K562 (cell line): ENCODE results near the gene RIN3. TPM values are rescaled to one million over a fixed set of nuclear protein-coding genes. Genes with fewer than 3 reads are reported as not detected.

ENCODE experiments used
- ATAC-seq: fragments of 200-7000 bp; cut with Tn5 transposase; 3 replicates; pipeline ENCODE4 v1.9.1; 2020; ENCODE audit warnings: moderate library complexity
- BruUV-seq: library from RNA; stranded (reverse); fragments of 400-500 nt; replicated peaks from 2 replicates; lab custom pipeline; 2021; lab: Mats Ljungman, UMichigan
- CTCF ChIA-PET: fragments of 300-600 bp; formaldehyde crosslinking; extraction: SDS; loops from one replicate; lab custom pipeline; 2021; ENCODE audit warnings: low intra/inter-chr PET ratio; lab: Yijun Ruan, JAX
- POLR2A ChIA-PET: fragments of 300-600, 350-650 bp; sonication (Branson Sonifier 250); formaldehyde crosslinking; extraction: SDS; loops from one replicate; lab custom pipeline; 2021; ENCODE audit warnings: antibody characterized with exemption, inconsistent platforms; lab: Yijun Ruan, JAX
- DNase-seq, 4 experiments: peaks; one replicate each; pipeline versions ENCODE4 v3.0.0 to v3.0.0-alpha.2; 2011 to 2018; ENCODE audit warnings: low spot score in 3 of 4, mixed read lengths in 3 of 4; ENCODE audit errors: extremely low read depth in 1 of 4
- FAIRE-seq: peaks from 2 replicates; lab custom pipeline; 2011; peaks lifted over from hg19 to GRCh38; lab: Jason Lieb, UNC
- H2AFZ ChIP-seq: 2 replicates; pipeline ENCODE4 v1.6.0; 2011; ENCODE audit warnings: low read depth, low read length, control low read depth, inconsistent platforms
- H3K27ac ChIP-seq: fragments of 200-600 bp; 3 replicates; pipeline ENCODE4 v1.8.0; 2011; ENCODE audit warnings: low read depth, mild to moderate bottlenecking, control low read depth, inconsistent platforms, low read length, moderate library complexity, mixed read lengths; ENCODE audit errors: extremely low read depth
- H3K27me3 ChIP-seq, 2 experiments: fragments of 300-600 bp in 1 of 2; 2 replicates in 1 of 2; 3 replicates in 1 of 2; pipeline versions ENCODE4 v1.6.0 to v1.8.0; 2011; ENCODE audit warnings: inconsistent platforms in 2 of 2, low read length in 2 of 2, mild to moderate bottlenecking in 1 of 2, mixed read lengths in 1 of 2, moderate library complexity in 1 of 2; ENCODE audit not compliant: control insufficient read depth in 2 of 2, insufficient read depth in 2 of 2
- H3K36me3 ChIP-seq: fragments of 300-600 bp; 3 replicates; pipeline ENCODE4 v1.8.0; 2011; ENCODE audit warnings: mild to moderate bottlenecking, low read length, inconsistent platforms; ENCODE audit not compliant: control insufficient read depth, insufficient read depth
- H3K4me1 ChIP-seq, 2 experiments: fragments of 200-600 bp in 1 of 2; replicated peaks in 1 of 2; 2 replicates in 1 of 2; 3 replicates in 1 of 2; pipeline versions ENCODE4 v1.5.1 to v1.8.0; 2011; ENCODE audit warnings: inconsistent platforms in 2 of 2, low read length in 2 of 2, mild to moderate bottlenecking in 1 of 2, mixed read lengths in 1 of 2, moderate library complexity in 1 of 2; ENCODE audit not compliant: control insufficient read depth in 2 of 2, insufficient read depth in 2 of 2
- H3K4me2 ChIP-seq: 2 replicates; pipeline ENCODE4 v1.6.1; 2011; ENCODE audit warnings: low read length, control low read depth, inconsistent platforms, mixed read lengths; ENCODE audit not compliant: insufficient read depth
- H3K4me3 ChIP-seq: fragments of 200-600 bp; sonication (generic), shearing (Covaris generic); 2 replicates; pipeline ENCODE4 v1.5.1; 2016; ENCODE audit warnings: control low read depth, inconsistent platforms
- H3K79me2 ChIP-seq: fragments of 200-600 bp; 3 replicates; pipeline ENCODE4 v1.8.0; 2011; ENCODE audit warnings: low read length, inconsistent platforms; ENCODE audit not compliant: control insufficient read depth, insufficient read depth
- H3K9ac ChIP-seq, 2 experiments: 2 replicates each; pipeline versions ENCODE4 v1.6.0 to v1.6.1; 2011; ENCODE audit warnings: low read depth in 2 of 2, low read length in 2 of 2, control low read depth in 1 of 2, inconsistent platforms in 1 of 2, mild to moderate bottlenecking in 1 of 2, mixed read lengths in 1 of 2; ENCODE audit not compliant: insufficient read depth in 1 of 2
- H3K9me1 ChIP-seq: one replicate; pipeline ENCODE4 v1.6.0; 2011; ENCODE audit warnings: inconsistent platforms, mild to moderate bottlenecking, low read length, moderate library complexity; ENCODE audit not compliant: control insufficient read depth, insufficient read depth
- H3K9me3 ChIP-seq: replicated peaks from 2 replicates; pipeline ENCODE4 v1.5.1; 2011; ENCODE audit warnings: low read depth, low read length, inconsistent platforms; ENCODE audit not compliant: control insufficient read depth, insufficient read depth
- H4K20me1 ChIP-seq: replicated peaks from 2 replicates; pipeline ENCODE4 v1.6.1; 2011; ENCODE audit warnings: low read length, inconsistent platforms, mixed read lengths; ENCODE audit not compliant: control insufficient read depth, insufficient read depth
- C11orf30 ChIP-seq: fragments of 450-650 bp; IDR thresholded peaks from 2 replicates; pipeline ENCODE4 v1.6.1; 2016; ENCODE audit warnings: low read depth, mild to moderate bottlenecking
- WGBS: fragments of 100-300 bp; shearing (Covaris generic); methylation state at CpG from one replicate; pipeline ENCODE4 v1.1.6; 2016; ENCODE audit warnings: low coverage, mixed read lengths; ENCODE audit not compliant: insufficient coverage; ENCODE audit errors: missing lambda C conversion rate; 5-methylcytosine and 5-hydroxymethylcytosine counted together
- in situ Hi-C: fragments of 300-500 bp; cut with MboI; formaldehyde crosslinking; loops from 4 replicates; pipeline ENCODE4 v1.15.0; 2018; ENCODE audit warnings: inconsistent platforms, mixed read lengths
- intact Hi-C: fragments of 100-400 bp; cut with micrococcal nuclease; formaldehyde crosslinking; loops from 2 replicates; pipeline ENCODE4 v1.14.2; 2022
- polyA plus RNA-seq, 8 experiments: library from polyadenylated mRNA; depleted of rRNA in 4 of 8; stranded (reverse) in 5 of 8; unstranded in 3 of 8; fragments of >200 nt; fragmentation: Nextera tagmentation in 2 of 8; fragmentation: Illumina TruSeq in 1 of 8; extraction: Ambion mirVana in 2 of 8; extraction: Trizol in 1 of 8; gene quantifications; 2 replicates each; pipeline versions ENCODE4 v1.2.1 to v1.2.3, GENCODE V29; 2011 to 2014; ENCODE audit warnings: inconsistent platforms in 1 of 8, missing spikeins in 1 of 8
- total RNA-seq, 7 experiments: library from RNA; depleted of rRNA in 6 of 7; stranded (reverse); fragments of >200 nt in 6 of 7; fragmentation: Illumina TruSeq in 2 of 7; extraction: Trizol in 2 of 7; gene quantifications; 2 replicates each; pipeline versions ENCODE4 v1.2.1 to v1.2.3, GENCODE V29; 2011 to 2021; ENCODE audit warnings: low replicate concordance in 1 of 7
- TF ChIP-seq, protein P1 (sequence below): fragments of 450-650 bp; IDR thresholded peaks from 2 replicates; pipeline ENCODE4 v1.6.1; 2016; ENCODE audit warnings: low read depth
- TF ChIP-seq, protein P2 (sequence below), 3 experiments: fragments of 200-800 bp in 1 of 3; fragments of 250-450 bp in 1 of 3; fragments of 450-650 bp in 1 of 3; sonication (Bioruptor Pico) in 1 of 3; sonication (Bioruptor generic) in 1 of 3; formaldehyde crosslinking in 1 of 3; IDR thresholded peaks; 2 replicates each; pipeline versions ENCODE4 v1.6.1 to v1.8.0; 2016 to 2022; ENCODE audit warnings: mild to moderate bottlenecking in 2 of 3, missing genetic modification characterization in 2 of 3, missing compliant biosample characterization in 1 of 3, moderate library complexity in 1 of 3
- TF ChIP-seq, protein P3 (sequence below): fragments of 250-450 bp; sonication (Bioruptor Pico); IDR thresholded peaks from 2 replicates; pipeline ENCODE4 v1.8.0; 2021; ENCODE audit warnings: mild to moderate bottlenecking, moderate library complexity

The RIN3 gene
- total and polyA plus RNA-seq, 9 of the 15 experiments (the other 6 are each of a cell fraction or from before 2014, with no cell fraction given): 0.01 to 0.49 (median 0.08) TPM; not detected in 5

DNA sequence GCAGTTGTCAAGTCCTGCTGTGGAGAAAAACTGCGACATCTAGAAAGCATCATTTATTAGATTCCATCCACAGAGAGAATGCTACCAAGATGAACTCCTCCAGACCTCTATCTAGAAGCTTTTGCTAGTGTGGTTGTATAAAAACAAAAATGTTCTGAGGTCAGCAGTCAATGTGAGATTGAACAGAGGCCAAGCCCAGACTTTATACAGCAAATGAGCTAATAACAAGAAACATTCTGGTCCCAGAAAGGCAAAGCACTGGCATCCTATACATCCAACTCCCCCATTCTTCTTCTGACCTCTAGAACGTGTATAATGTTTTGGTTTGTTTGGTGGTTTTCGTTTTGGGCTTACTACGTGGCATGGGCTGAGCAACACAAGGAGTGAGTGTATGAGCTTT is 26.7 kb upstream of the RIN3 start:
- ATAC-seq: no peak
- BruUV-seq: no TSS peak
- Histone ChIP-seq H3K27ac (no peak overlapping the region), H3K36me3 (no peaks in the 10 kb centered on the region), H3K4me3 (no peak overlapping the region), H3K9me3 (no peaks in the 10 kb centered on the region), H2AFZ (no peak overlapping the region), H3K4me2 (no peak overlapping the region), H3K9ac (no peak overlapping the region)
- WGBS: 0% methylated on average over 4 of the region's 4 CpGs
- CTCF ChIA-PET: no interaction called here
- POLR2A ChIA-PET: no interaction called here
- DNase-seq: no peak
- TF ChIP-seq, protein P1, sequence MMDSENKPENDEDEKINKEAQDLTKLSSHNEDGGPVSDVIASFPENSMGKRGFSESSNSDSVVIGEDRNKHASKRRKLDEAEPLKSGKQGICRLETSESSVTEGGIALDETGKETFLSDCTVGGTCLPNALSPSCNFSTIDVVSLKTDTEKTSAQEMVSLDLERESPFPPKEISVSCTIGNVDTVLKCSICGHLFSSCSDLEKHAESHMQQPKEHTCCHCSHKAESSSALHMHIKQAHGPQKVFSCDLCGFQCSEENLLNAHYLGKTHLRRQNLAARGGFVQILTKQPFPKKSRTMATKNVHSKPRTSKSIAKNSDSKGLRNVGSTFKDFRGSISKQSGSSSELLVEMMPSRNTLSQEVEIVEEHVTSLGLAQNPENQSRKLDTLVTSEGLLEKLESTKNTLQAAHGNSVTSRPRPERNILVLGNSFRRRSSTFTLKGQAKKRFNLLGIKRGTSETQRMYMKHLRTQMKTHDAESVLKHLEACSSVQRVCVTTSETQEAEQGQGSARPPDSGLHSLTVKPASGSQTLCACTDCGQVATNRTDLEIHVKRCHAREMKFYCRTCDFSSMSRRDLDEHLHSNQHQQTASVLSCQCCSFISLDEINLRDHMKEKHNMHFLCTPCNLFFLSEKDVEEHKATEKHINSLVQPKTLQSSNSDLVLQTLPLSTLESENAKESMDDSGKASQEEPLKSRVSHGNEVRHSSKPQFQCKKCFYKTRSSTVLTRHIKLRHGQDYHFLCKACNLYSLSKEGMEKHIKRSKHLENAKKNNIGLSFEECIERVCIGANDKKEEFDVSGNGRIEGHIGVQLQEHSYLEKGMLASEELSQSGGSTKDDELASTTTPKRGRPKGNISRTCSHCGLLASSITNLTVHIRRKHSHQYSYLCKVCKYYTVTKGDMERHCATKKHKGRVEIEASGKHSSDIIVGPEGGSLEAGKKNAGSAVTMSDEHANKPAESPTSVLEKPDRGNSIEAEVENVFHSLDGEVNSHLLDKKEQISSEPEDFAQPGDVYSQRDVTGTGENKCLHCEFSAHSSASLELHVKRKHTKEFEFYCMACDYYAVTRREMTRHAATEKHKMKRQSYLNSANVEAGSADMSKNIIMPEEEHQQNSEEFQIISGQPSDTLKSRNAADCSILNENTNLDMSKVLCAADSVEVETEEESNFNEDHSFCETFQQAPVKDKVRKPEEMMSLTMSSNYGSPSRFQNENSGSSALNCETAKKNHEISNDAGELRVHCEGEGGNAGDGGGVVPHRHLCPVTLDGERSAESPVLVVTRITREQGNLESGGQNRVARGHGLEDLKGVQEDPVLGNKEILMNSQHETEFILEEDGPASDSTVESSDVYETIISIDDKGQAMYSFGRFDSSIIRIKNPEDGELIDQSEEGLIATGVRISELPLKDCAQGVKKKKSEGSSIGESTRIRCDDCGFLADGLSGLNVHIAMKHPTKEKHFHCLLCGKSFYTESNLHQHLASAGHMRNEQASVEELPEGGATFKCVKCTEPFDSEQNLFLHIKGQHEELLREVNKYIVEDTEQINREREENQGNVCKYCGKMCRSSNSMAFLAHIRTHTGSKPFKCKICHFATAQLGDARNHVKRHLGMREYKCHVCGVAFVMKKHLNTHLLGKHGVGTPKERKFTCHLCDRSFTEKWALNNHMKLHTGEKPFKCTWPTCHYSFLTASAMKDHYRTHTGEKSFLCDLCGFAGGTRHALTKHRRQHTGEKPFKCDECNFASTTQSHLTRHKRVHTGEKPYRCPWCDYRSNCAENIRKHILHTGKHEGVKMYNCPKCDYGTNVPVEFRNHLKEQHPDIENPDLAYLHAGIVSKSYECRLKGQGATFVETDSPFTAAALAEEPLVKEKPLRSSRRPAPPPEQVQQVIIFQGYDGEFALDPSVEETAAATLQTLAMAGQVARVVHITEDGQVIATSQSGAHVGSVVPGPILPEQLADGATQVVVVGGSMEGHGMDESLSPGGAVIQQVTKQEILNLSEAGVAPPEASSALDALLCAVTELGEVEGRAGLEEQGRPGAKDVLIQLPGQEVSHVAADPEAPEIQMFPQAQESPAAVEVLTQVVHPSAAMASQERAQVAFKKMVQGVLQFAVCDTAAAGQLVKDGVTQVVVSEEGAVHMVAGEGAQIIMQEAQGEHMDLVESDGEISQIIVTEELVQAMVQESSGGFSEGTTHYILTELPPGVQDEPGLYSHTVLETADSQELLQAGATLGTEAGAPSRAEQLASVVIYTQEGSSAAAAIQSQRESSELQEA: no peak
- TF ChIP-seq C11orf30: no peak
- TF ChIP-seq, protein P2, sequence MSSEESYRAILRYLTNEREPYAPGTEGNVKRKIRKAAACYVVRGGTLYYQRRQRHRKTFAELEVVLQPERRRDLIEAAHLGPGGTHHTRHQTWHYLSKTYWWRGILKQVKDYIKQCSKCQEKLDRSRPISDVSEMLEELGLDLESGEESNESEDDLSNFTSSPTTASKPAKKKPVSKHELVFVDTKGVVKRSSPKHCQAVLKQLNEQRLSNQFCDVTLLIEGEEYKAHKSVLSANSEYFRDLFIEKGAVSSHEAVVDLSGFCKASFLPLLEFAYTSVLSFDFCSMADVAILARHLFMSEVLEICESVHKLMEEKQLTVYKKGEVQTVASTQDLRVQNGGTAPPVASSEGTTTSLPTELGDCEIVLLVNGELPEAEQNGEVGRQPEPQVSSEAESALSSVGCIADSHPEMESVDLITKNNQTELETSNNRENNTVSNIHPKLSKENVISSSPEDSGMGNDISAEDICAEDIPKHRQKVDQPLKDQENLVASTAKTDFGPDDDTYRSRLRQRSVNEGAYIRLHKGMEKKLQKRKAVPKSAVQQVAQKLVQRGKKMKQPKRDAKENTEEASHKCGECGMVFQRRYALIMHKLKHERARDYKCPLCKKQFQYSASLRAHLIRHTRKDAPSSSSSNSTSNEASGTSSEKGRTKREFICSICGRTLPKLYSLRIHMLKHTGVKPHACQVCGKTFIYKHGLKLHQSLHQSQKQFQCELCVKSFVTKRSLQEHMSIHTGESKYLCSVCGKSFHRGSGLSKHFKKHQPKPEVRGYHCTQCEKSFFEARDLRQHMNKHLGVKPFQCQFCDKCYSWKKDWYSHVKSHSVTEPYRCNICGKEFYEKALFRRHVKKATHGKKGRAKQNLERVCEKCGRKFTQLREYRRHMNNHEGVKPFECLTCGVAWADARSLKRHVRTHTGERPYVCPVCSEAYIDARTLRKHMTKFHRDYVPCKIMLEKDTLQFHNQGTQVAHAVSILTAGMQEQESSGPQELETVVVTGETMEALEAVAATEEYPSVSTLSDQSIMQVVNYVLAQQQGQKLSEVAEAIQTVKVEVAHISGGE (CRISPR knock-in tag; IDR thresholded peaks at IDR 0.05): no peak
- TF ChIP-seq, protein P3, sequence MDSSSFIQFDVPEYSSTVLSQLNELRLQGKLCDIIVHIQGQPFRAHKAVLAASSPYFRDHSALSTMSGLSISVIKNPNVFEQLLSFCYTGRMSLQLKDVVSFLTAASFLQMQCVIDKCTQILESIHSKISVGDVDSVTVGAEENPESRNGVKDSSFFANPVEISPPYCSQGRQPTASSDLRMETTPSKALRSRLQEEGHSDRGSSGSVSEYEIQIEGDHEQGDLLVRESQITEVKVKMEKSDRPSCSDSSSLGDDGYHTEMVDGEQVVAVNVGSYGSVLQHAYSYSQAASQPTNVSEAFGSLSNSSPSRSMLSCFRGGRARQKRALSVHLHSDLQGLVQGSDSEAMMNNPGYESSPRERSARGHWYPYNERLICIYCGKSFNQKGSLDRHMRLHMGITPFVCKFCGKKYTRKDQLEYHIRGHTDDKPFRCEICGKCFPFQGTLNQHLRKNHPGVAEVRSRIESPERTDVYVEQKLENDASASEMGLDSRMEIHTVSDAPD (CRISPR knock-in tag): no peak
- TF ChIP-seq, all 486 proteins: peak for 0
- H3K9me1 ChIP-seq: no peaks in the 10 kb centered on the region
- H3K4me1 ChIP-seq: no peaks in the 10 kb centered on the region
- H3K27me3 ChIP-seq: peaks cover 0 to 28% of the 10 kb centered on the region in 2 experiments; a peak in 3 of 5 replicates
- in situ Hi-C loops (no loop called here), intact Hi-C loops (no loop called here)
- H3K79me2 ChIP-seq: no peaks in the 10 kb centered on the region
- FAIRE-seq: no peak
- H4K20me1 ChIP-seq: no peaks in the 10 kb centered on the region
